ENCODE results near the gene NPAS2.

NPAS2 gene

GRCh38 chr2:100905132-100905805 is 85.3 kb downstream of the NPAS2 start:
- no peak for DNase-seq (ENCODE audit: low read depth)
- H3K4me3 ChIP-seq (ENCODE audit: control insufficient read depth, low read depth, low read length): no peak overlapping the region
- no peak for TF ChIP-seq CTCF (IDR thresholded peaks at IDR 0.05; ENCODE audit: control insufficient read depth, insufficient read depth, low read depth, low read length, missing control alignments)

- no peak for DNase-seq (ENCODE audit: low read depth)
- no peak overlapping the region for H3K4me3 ChIP-seq (ENCODE audit: control insufficient read depth, low read depth, low read length)
- TF ChIP-seq CTCF (IDR thresholded peaks at IDR 0.05; ENCODE audit: control insufficient read depth, insufficient read depth, low read depth, low read length, missing control alignments): no peak
Observed at GRCh38 chr2:100906131-100906530, 86.2 kb downstream of the NPAS2 start.

- no peak for DNase-seq (ENCODE audit: low read depth)
- H3K4me3 ChIP-seq (ENCODE audit: control insufficient read depth, low read depth, low read length): no peak overlapping the region
- TF ChIP-seq CTCF (IDR thresholded peaks at IDR 0.05; ENCODE audit: control insufficient read depth, insufficient read depth, low read depth, low read length, missing control alignments): no peak
Observed at GRCh38 chr2:100906679-100907078, 86.7 kb downstream of the NPAS2 start.

GRCh38 chr2:100907832-100908231 is 87.9 kb downstream of the NPAS2 start:
- no peak overlapping the region for H3K4me3 ChIP-seq (ENCODE audit: control insufficient read depth, low read depth, low read length)
- no peak for TF ChIP-seq CTCF (IDR thresholded peaks at IDR 0.05; ENCODE audit: control insufficient read depth, insufficient read depth, low read depth, low read length, missing control alignments)
- DNase-seq (ENCODE audit: low read depth): no peak

GRCh38 chr2:100909534-100910081 is 89.7 kb downstream of the NPAS2 start:
- H3K4me3 ChIP-seq (ENCODE audit: control insufficient read depth, low read depth, low read length): no peak overlapping the region
- TF ChIP-seq CTCF (IDR thresholded peaks at IDR 0.05; ENCODE audit: control insufficient read depth, insufficient read depth, low read depth, low read length, missing control alignments): no peak
- DNase-seq (ENCODE audit: low read depth): no peak

- DNase-seq (ENCODE audit: low read depth): no peak
- TF ChIP-seq CTCF (IDR thresholded peaks at IDR 0.05; ENCODE audit: control insufficient read depth, insufficient read depth, low read depth, low read length, missing control alignments): no peak
- H3K4me3 ChIP-seq (ENCODE audit: control insufficient read depth, low read depth, low read length): no peak overlapping the region
Observed at GRCh38 chr2:100910111-100910510, 90.2 kb downstream of the NPAS2 start.

Data from AG09309 (cell line).